HG03565 (cell line): ENCODE measurements around the gene CUX1.
A peak's percentile ranks its signal among the peaks of the same experiment; 100 is the strongest.

ENCODE experiments used
- ATAC-seq: cut with Tn5 transposase; IDR thresholded peaks from one replicate; pipeline ENCODE4 v1.9.1; 2021; ENCODE audit warnings: mild to moderate bottlenecking, moderate library complexity; ENCODE audit not compliant: unreplicated experiment

Gene CUX1, protein sequence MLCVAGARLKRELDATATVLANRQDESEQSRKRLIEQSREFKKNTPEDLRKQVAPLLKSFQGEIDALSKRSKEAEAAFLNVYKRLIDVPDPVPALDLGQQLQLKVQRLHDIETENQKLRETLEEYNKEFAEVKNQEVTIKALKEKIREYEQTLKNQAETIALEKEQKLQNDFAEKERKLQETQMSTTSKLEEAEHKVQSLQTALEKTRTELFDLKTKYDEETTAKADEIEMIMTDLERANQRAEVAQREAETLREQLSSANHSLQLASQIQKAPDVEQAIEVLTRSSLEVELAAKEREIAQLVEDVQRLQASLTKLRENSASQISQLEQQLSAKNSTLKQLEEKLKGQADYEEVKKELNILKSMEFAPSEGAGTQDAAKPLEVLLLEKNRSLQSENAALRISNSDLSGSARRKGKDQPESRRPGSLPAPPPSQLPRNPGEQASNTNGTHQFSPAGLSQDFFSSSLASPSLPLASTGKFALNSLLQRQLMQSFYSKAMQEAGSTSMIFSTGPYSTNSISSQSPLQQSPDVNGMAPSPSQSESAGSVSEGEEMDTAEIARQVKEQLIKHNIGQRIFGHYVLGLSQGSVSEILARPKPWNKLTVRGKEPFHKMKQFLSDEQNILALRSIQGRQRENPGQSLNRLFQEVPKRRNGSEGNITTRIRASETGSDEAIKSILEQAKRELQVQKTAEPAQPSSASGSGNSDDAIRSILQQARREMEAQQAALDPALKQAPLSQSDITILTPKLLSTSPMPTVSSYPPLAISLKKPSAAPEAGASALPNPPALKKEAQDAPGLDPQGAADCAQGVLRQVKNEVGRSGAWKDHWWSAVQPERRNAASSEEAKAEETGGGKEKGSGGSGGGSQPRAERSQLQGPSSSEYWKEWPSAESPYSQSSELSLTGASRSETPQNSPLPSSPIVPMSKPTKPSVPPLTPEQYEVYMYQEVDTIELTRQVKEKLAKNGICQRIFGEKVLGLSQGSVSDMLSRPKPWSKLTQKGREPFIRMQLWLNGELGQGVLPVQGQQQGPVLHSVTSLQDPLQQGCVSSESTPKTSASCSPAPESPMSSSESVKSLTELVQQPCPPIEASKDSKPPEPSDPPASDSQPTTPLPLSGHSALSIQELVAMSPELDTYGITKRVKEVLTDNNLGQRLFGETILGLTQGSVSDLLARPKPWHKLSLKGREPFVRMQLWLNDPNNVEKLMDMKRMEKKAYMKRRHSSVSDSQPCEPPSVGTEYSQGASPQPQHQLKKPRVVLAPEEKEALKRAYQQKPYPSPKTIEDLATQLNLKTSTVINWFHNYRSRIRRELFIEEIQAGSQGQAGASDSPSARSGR (N-terminal part only)

DNA sequence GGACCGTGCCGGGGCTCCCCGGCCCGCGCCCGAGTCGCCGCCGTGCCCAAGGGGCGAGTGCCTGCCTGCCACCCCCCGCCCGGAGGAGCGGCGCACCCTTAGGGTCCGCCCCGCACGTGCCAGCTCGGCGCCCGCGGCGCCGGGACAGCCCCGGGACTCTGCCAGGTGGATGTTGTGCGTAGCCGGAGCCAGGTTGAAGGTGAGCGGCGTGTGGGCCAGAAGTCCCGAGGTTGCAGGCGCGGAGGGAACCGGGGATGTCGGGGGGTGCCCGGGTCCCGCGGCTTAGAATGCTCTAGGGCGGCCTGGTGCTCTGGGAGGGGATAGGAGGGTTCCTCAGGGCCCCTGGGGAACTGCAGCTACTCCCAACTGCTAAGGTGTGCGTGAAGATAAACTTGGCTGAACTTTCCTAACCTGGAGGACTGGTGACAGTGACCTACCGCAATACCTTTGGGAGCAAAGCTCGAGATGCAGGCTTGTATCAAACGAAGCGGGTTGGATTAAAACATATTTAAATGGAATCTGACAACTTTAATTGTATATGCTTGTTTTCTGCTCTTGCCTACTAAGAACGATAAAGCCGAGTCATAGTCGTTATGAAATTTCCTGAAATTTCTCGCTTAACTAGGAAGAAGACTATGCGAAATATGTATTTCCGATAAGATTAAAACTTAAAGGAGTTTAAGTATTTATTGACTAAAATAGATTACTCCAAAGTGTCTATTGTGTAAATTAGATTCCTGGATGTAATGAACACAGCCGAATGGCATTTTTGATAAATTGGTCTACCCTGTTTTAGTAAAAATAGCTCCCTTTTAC, at the start of gene CUX1:
Gene CUX1, plus strand, starts transcription at position 156 of the 816 bp plus-strand sequence. Its CDS starts 14 bp downstream, at position 170.
- peak; percentile 15 for ATAC-seq

DNA sequence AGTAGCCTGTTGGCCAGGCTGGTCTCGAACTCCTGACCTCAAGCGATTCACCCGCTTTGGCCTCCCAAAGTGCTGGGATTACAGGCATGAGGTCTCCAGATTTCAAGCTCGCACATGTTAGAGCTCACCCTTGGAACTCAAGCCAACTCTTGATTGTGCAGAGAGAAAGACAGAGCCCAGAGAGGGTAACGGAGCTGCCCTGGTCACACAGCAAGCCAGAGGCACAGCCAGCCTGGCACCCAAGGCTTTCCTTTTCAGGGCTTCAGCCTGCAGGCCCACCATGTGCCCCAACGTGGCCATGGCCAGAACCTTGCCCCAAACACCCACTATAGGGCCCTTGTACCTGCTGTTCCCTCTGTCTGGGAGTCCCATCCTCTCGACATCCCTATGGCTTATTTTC, 49.1 kb upstream of the CUX1 start:
- no peak for ATAC-seq

DNA sequence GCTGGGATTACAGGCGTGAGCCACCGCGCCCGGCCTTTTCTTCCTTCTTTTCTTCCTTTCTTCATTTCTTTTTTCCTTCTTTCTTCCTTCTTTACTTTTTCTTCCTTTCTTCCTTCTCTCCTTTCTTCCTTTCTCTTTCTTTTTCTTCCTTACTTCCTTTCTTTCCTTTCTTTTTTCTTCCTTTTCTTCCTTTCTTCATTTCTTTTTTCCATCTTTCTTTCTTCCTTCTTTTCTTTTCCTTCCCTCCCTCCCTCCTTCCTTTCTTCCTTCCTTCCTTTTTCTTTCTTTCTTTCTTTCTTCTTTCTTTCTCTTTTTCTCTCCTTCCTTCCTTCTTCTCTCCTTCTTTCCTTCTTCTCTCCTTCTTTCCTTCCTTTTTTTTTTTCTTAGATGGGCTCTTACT, 47.0 kb upstream of the CUX1 start:
- no peak for ATAC-seq

DNA sequence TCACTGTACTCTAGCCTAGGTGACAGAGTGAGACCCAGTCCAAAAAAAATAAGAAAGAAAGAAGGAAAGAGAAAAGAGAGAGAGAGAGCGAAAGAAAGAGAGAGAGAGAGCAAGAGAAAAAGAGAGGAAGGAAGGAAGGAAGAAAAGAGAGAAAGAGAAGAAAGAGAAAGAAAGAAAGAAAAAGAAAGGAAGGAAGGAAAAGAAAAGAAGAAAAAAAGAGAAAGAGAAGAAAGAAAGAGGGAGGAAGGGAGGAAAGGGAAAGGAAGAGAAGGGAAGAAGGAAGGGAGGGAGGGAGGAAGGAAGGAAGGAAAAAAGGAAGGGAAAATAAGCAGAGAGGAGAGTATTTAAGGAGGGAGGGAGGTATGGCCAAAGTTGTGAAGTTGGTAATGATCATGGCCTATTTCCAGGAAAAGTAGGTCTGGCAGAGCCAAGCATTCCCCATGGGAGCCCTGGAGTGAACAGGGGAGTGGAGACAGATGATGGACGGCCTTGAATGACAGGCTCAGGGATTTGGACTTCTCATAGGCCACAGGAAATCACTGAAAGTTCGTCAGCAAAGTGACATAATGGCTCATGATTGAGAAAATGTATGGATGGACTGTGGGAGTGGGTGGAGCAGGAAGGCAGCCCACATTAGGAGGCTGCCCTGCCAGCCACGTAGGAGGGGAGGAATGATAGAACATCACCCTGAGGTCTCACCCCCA, 44.8 kb upstream of the CUX1 start:
- ATAC-seq = no peak

DNA sequence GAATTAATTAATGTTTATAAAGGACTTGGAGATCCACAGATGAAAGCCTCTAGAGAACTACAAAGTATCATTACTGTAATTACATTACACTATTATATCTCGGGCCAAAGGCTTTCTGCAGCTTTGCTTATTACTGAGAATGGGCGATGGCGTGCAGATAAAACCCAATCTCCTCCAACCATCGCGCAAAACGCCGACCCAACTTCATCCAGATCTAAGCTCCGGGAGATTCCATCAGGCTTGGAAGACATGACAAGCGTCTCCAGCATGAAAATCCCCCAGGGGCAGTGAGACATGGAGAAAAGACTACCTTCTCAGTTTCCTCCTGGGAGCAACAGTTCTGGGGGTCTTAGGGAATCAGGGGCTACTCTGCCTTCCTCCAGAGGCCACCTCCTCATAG, 42.2 kb upstream of the CUX1 start:
- no peak for ATAC-seq

DNA sequence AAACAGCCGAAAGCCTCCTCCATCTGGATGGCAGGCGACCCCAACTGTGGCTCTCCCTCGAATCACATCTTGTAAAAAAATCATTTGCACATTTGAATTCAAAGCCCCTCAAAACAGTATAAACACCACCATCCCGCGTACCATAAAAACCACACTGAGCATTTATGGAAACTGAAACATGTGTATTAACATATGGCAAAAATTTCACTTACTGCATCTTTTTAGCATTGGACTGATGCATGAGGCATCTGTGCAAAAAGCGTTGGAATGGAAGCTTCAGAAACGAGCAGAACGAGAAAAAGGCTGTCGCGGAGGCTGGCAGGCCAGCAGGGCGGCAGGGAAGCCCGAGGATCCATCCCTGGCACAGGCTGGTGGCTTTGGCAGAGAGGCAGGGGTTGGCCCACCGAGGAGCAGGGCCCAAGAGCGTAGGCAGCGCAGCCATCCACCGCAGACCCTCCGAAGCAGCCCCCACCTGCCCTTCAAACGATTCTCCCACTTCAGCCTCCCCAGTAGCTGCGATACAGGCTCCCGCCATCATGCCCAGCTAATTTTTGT, 39.3 kb upstream of the CUX1 start:
- no peak for ATAC-seq

DNA sequence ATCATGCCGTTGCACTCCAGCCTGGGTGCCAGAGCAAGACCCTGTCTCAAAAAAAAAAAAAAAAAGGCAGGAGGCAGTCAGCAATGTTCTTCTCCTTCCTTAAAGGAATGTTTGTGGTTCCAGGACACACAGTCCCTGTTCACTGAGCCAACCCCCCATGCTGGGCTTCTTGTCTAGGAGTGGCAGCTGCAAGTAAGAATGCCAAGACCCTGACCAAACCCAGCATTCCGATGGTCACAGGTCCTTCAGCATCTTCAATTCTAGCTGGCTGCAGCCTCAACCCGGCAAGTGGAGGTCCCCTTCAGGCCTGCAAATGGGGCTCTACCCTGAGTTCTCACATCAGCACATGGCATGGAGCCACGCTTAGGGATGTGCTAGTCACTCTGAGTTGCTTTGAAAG, 38.2 kb upstream of the CUX1 start:
- ATAC-seq = no peak

DNA sequence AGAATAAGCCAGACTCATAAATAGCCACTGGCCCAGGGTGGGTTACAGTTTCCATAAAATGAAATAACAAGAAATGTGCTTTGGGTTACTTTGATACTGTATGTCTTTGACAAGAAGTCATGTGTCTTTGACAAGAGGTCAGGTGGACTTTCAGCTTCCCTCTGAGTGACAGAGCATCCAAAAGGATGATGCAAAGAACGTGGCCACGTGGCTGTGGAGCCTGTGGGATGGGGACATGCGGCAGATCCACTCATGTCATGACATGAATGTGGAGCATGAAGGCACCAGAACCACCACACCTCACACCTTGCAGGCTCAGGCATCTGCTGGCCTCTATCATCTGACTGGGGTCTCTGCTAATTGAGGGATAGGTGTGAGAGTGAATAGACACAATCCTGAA, 37.1 kb upstream of the CUX1 start:
- no peak for ATAC-seq

DNA sequence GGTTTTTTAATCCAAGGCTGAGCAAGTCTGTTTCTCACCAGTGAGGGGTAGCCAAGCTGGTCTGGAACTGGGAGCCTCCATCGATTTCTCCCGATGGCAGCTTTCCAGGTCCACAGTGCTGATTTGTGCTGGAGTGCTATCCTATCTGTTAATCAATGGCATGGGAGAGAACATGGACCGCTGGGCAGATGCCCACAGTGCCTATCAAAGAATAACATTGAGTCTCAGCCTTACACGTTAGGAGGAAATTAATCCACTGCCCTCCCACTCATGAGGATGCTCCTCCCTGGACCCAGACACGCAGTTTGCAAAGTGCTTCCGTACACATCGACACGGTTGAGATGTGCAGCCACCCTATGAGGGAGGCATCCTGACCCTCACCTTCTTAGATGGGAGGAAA, 36.0 kb upstream of the CUX1 start:
- ATAC-seq = no peak

DNA sequence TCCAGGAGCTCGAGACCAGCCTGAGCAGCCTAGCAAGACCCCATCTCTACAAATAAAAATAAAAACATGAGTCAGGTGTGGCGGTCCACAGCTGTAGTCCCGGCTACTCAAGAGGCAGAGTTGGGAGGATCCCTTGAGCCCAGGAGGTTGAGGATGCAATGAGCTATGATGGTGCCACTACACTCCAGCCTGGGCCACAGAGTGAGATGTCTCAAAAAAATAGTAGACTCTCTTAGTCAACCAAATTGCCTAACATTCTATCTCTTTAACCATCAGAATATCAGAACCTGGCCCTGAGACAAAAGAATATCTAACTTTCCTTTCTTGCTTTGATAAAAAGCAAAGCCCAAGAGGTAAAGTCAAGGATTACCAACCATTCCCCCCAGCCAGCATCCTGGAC, 35.0 kb upstream of the CUX1 start:
- no peak for ATAC-seq

DNA sequence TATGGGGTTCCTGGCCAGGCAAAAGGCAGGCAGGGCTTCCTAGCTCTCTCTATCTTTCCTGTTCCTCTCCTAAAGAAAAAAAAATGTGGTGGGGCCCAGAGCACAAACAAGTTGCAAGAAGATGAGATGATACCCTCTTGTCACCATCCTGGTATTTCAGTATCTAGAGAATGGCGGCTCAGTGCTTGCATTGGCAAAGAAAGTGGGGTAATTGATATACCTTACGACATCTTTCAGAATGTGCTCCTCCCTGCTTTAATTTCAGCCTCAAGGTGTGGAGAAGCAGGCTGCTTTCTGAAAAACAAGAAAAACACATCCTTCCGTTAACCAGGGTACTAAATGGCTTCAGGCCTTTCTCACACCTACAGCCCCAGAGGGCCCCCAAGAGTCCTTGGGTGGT, 34.5 kb upstream of the CUX1 start:
- no peak for ATAC-seq

DNA sequence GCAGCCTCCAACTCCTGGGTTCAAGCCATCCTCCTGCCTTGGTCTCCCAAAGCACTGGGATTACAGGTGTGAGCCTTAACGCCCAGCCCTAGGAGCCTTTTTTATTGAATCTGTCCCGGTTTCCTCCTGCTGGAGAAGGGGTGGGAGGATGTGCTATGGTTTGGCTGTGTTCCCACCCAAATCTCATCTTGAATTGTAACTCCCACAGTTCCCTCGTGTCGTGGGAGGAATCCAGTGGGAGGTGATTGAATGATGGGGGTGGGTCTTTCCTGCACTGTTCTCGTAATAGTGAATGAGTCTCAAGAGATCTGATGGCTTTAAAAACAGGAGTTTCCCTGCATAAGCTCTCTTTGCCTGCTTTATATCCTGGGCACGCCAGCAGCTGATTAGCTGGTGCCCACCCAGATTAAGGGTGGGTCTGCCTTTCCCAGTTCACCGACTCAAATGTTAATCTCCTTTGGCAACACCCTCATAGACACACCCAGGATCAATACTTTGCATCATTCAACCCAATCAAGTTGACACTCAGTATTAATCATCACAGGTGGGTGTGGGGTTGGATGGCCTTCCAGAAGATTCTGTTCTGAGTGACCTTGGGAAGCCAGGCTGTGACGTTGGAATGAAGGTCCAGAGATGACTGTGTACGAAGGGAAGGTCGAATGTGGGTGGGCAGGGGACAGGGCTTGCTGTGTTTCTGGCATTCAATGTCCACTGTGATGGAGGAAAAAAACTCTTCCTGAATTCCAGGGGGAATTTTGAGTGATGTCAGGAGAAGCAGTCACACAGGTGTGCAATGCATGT, 33.8 kb upstream of the CUX1 start:
- ATAC-seq = no peak

DNA sequence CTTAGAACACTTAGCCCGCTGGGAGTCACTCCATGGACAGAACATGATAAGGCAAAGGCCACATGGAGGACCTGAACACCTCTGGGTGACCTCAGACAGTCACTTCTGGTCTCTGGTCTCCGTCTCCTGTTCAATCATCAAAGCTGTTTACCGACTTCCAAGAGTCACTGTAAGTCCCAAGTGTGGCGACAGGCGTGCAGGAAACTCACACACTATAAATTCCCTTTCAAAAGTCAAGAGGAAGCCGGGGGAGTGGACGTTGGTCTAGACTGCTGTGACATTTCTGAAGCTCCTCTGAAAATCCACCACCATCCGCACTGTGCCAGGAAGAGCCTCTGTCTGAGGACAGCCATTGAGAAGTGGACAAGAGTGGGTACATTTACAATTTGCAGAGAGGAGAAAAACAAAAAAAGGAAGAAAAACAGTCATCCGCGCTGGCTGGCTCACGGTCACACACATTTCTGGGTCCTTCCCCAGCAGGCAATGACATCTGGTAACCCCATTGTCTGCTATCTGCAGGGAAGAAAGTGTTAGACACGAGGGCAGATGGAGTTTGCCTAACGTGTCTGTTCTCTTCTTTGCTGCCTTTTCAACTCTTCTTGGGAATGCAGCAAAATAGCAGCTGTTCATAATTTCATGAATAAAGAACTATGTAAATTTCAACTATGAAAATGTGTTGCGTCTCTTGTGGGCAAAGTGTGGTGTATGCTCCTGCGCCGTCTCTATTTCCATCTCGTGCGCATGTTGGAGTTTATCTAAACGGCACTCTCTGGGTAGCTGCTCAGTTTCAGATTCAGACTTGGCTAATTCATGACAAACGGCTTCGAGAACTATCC, 32.9 kb upstream of the CUX1 start:
- no peak for ATAC-seq

DNA sequence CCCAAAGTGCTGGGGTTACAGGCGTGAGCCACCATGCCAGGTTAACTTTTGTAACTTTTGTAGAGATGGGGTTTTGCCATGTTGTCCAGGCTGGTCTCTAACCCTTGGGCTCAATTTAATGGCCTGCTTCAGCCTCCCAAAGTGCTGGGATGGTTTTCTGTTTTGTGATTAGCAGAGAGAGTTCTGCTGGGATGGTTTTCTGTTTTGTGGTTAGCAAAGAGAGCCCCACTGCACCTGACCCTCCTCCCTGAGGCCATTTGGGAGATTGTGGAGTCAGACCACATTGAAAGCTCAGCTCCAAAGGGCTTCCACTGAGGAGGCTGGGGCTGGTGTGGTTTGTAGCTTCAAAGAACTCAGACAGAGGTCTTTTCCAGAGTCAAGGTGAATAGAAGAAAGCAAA, 29.6 kb upstream of the CUX1 start:
- ATAC-seq = no peak

DNA sequence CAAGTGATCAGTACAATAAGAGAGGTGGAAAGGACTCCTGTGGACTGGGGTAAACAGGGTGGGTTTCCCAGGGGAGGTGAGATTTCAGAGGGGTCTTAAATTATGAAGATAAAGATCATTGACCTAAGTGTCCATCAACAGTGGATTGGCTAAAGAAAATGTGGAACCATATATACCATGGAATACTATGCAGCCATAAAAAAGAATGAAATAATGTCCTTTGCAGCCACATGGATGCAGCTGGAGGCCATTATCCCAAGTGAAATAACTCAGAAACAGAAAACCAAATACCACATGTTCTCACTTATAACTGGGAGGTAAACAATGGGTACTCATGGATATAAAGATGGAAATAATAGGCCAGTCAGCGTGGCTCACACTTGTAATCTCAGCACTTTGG, 28.9 kb upstream of the CUX1 start:
- no peak for ATAC-seq

DNA sequence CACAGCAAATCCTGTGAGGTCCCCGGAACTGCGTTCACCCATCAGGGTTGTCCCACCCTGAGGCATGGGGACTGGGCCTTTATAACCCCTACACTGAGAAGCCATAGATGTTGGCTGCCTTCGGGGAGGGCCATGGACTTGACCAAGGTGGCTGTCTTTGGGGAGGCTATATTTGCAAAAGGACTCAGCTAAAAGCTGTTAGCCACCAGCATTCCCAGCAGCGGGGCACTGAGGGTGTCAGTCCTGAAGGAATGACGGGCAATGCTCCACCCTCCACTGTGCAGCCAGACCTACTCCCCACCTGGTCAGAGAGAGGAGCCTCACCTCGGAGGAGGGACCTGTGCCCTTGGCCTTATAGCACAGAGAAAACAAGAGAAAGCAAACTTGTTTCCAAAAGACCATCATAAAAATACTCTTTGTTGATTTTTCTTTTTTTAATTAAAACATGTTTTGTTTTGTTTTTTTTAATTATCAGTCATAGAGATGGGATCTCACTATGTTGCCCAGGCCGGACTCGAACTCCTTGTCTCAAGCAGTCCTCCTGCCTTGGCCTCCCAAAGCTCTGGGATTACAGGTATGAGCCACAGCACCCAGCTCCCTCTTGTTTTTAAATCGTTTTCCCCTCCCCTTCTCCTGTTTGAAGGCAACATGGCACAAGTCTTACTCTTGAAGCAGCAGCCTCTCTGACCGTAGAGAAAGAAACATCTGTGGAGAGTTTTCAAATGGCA, 26.7 kb upstream of the CUX1 start:
- ATAC-seq = no peak

DNA sequence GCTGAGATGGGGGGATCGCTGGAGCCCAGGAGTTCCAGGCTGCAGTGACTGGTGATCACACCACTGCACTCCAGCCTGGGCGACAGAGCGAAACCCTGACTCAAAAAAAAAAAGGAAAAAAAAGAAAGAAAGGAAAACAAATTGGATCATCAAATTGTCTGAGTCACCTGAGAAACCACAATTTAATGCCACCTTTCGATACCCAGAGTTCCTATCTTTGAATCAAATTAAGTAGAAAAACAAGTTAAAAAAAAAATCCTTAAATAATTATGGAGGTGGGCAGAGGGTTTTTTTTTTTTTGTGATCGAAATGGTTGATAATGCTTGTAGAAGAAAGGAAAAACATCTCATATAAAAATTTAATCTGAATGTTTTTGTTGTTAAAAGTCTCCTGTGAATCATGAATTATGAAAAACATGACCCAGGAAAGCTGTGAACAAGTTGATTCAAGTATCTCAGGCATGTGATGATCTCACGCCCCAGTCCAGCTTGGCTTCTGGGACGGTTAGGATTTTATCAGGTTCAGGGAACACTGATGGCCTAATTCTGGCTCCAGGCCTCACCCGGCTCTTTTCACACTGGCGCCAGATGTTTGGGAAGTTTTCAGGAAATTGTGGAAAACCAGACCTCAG, 25.3 kb upstream of the CUX1 start:
- ATAC-seq = no peak
